ENCODE results near the gene CEP170.

The CEP170 gene

DNA sequence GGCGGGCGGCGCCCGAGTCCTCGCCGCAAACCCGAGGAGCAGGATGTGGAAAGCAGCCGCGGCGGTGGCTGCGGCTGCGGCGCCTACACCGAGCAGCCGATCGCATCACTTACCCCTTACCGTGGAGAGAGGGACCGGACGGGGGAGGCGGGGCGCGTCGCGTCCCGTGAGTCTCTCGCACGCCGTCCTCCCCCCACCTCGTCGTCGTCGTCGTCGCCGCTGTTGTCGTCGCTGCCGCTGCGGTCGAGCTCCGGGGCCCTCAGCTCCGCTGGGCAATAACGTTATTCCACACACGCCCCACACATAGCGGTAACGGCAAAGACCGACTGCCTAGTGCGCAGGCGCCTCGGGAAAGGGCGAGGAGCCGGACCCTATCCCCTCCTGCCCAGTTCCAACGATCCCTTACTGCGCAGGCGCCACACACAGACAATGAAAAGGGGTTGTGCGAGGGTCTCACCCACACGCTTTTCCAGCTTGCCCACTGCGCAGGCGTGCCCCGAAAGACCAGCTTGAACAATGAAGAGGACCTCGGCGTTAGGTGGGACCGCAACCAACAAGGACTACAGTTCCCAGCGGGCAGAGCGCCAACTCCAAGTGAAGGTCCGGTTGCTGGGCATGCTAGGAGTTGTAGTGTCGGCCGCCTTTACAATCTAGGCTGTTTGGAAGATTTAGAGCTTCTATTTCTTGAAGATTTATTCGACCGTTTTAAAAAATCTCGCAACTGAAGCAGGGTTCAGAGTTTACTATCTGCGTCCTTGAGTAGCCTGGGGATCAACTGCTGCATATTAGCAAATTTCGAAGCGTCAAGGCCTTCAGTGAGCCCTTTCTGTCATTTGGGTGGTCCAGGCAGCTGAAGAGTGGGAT, at the start of gene CEP170:
TSS of gene CEP170 (minus strand) at position 355 of the 864 bp plus-strand sequence. CDS start 30,001 bp downstream, outside the sequence.
- Histone ChIP-seq H3K9me3 (ENCODE audit: control insufficient read depth, low read length) (no peaks in the 10 kb centered on the region), H3K9ac (peak within 1 kb of the TSS; percentile 34), H3K4me1 (no peaks in the 10 kb centered on the region), H3K4me3 (ENCODE audit: low read depth, low read length) (peak within 1 kb of the TSS; percentile 71), H3K4me2 (ENCODE audit: low read length) (peak within 1 kb of the TSS; percentile 85), H3K36me3 (ENCODE audit: control insufficient read depth, insufficient read depth, low read length) (no peaks in the 10 kb centered on the region), H3K79me2 (peaks cover 2% of the 10 kb centered on the region), H3K27ac (peak within 1 kb of the TSS; percentile 85), H2AFZ (peak within 1 kb of the TSS; percentile 87), H3K27me3 (ENCODE audit: control insufficient read depth, insufficient read depth, low read length) (no peaks in the 10 kb centered on the region)
- TF ChIP-seq CTCF (IDR thresholded peaks at IDR 0.05), result no peak

GRCh38 chr1:243301059-243301458, 46.0 kb upstream of the CEP170 start:
- no peak for TF ChIP-seq CTCF (IDR thresholded peaks at IDR 0.05)
- H3K27ac ChIP-seq, result no peak overlapping the region
- no peaks in the 10 kb centered on the region for H3K79me2 ChIP-seq
- no peak overlapping the region for H3K9ac ChIP-seq
- no peak overlapping the region for H2AFZ ChIP-seq
- H3K4me3 ChIP-seq (ENCODE audit: low read depth, low read length), result no peak overlapping the region
- no peak overlapping the region for H3K4me2 ChIP-seq (ENCODE audit: low read length)
- no peaks in the 10 kb centered on the region for H3K4me1 ChIP-seq
- H3K27me3 ChIP-seq (ENCODE audit: control insufficient read depth, insufficient read depth, low read length), result no peaks in the 10 kb centered on the region
- no peaks in the 10 kb centered on the region for H3K9me3 ChIP-seq (ENCODE audit: control insufficient read depth, low read length)
- H3K36me3 ChIP-seq (ENCODE audit: control insufficient read depth, insufficient read depth, low read length), result no peaks in the 10 kb centered on the region

GRCh38 chr1:243299069-243299468, 44.0 kb upstream of the CEP170 start:
- TF ChIP-seq CTCF (IDR thresholded peaks at IDR 0.05), result no peak
- Histone ChIP-seq H3K4me1 (no peaks in the 10 kb centered on the region), H3K9ac (no peak overlapping the region), H3K27me3 (ENCODE audit: control insufficient read depth, insufficient read depth, low read length) (no peaks in the 10 kb centered on the region), H3K36me3 (ENCODE audit: control insufficient read depth, insufficient read depth, low read length) (no peaks in the 10 kb centered on the region), H3K4me2 (ENCODE audit: low read length) (no peak overlapping the region), H3K9me3 (ENCODE audit: control insufficient read depth, low read length) (no peaks in the 10 kb centered on the region), H3K4me3 (ENCODE audit: low read depth, low read length) (no peak overlapping the region), H3K79me2 (no peaks in the 10 kb centered on the region), H3K27ac (no peak overlapping the region), H2AFZ (no peak overlapping the region)

DNA sequence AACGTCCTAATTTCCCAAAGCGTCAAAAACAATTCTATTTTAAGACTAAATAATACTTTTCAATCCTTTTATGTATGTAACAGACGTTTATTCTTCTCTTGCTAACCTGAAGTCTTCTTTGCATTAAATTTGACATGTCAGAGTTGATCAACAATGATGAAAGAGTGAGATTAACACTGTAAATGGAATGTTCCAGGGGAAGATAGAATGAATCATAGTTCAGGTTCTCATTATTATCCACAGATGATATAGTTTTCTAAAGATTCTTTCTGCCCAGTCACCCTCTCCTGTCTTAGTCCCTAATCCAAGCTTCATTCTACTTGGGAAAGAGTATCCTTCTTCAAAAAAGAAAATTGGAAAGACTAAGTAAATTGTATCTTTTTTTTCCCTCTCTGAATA, 39.6 kb upstream of the CEP170 start:
- Histone ChIP-seq H3K27ac (no peak overlapping the region), H3K4me2 (ENCODE audit: low read length) (no peak overlapping the region), H3K9ac (no peak overlapping the region), H3K9me3 (ENCODE audit: control insufficient read depth, low read length) (no peaks in the 10 kb centered on the region), H2AFZ (no peak overlapping the region), H3K36me3 (ENCODE audit: control insufficient read depth, insufficient read depth, low read length) (no peaks in the 10 kb centered on the region), H3K4me3 (ENCODE audit: low read depth, low read length) (no peak overlapping the region), H3K27me3 (ENCODE audit: control insufficient read depth, insufficient read depth, low read length) (no peaks in the 10 kb centered on the region), H3K79me2 (no peaks in the 10 kb centered on the region), H3K4me1 (no peaks in the 10 kb centered on the region)
- no peak for TF ChIP-seq CTCF (IDR thresholded peaks at IDR 0.05)
